ENCODE results near the gene DHX35.

Gene DHX35, protein sequence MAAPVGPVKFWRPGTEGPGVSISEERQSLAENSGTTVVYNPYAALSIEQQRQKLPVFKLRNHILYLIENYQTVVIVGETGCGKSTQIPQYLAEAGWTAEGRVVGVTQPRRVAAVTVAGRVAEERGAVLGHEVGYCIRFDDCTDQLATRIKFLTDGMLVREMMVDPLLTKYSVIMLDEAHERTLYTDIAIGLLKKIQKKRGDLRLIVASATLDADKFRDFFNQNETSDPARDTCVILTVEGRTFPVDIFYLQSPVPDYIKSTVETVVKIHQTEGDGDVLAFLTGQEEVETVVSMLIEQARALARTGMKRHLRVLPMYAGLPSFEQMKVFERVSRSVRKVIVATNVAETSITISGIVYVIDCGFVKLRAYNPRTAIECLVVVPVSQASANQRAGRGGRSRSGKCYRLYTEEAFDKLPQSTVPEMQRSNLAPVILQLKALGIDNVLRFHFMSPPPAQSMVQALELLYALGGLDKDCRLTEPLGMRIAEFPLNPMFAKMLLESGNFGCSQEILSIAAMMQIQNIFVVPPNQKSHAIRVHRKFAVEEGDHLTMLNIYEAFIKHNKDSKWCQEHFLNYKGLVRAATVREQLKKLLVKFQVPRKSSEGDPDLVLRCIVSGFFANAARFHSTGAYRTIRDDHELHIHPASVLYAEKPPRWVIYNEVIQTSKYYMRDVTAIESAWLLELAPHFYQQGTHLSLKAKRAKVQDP

GRCh38 chr20:38962044-38962927 lies at the start of gene DHX35:
TSS of gene DHX35 (plus strand) at chr20:38962344. CDS start at chr20:38962368, 24 bp downstream.
- DNase-seq: peak; percentile 99

DNA sequence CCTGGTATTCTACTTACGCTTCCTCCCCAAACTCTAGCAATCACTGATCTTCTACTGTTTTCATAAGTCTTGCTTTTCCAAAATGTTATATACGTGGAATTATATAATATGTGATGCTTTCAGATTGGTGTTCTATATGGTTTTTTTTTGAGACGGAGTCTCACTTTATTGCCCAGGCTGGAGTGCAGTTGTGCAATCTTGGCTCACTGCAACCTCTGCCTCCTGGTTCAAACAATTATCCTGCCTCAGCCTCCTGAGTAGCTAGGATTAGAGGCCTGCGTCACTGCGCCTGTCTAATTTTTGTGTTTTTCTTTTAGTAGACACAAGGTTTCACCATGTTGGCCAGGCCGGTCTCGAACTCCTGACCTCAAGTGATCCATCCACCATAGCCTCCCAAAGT lies 46.8 kb upstream of the DHX35 start:
- DNase-seq: no peak

GRCh38 chr20:38917657-38918056 lies 44.5 kb upstream of the DHX35 start:
- no peak for DNase-seq

- DNase-seq: no peak
Observed at GRCh38 chr20:38918172-38918571, 44.0 kb upstream of the DHX35 start.

DNA sequence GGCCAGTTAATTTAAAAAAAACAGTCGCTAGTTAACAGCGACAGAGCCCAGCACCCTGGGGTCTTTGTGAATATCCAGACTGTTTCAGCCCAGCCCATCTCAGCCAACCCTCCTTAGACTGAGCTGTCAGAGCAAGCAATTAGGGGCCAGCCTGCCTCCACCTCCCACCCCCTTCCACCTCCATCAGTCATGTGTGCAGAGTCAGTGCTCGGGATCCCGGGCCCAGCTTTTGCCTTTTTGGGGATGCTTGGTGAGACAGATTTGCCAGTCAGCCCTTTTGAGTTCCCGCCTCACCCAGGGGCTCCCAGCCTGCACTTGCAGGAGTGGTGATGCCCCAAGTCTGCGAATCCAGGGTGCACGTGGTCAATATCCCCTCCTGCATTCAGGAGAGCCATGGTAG lies 42.5 kb upstream of the DHX35 start:
- no peak for DNase-seq

GRCh38 chr20:38920411-38920810 lies 41.7 kb upstream of the DHX35 start:
- no peak for DNase-seq

GRCh38 chr20:38920851-38921250 lies 41.3 kb upstream of the DHX35 start:
- no peak for DNase-seq

GRCh38 chr20:38924718-38925117 lies 37.4 kb upstream of the DHX35 start:
- DNase-seq: no peak

GRCh38 chr20:38926142-38926933 lies 35.8 kb upstream of the DHX35 start, which contains the start of gene FAM83D:
TSS of gene FAM83D (plus strand) at chr20:38926417. CDS start at chr20:38926443, 26 bp downstream.
- DNase-seq: peak; percentile 98

GRCh38 chr20:38926934-38927616 lies 35.1 kb upstream of the DHX35 start:
- no peak for DNase-seq

GRCh38 chr20:38927902-38928578 lies 34.1 kb upstream of the DHX35 start:
- no peak for DNase-seq

GRCh38 chr20:38930242-38930569 lies 31.9 kb upstream of the DHX35 start:
- no peak for DNase-seq

DNA sequence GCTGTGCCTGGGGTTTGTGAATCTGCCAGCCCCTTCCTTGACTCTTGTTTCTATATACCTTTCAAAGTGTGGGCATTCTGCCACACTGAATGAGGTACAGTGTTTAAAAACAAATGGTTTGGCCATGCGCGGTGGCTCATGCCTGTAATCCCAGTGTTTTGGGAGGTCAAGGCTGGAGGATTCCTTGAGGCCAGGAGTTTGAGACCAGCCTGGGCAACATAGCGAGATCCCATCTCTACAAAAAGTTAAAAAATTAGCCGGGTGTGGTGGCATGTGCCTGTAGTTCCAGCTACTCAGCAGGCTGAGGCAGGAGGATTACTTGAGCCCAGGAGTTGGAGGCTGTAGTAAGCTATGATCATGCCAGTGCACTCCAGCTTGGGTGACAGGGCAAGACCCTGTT lies 30.2 kb upstream of the DHX35 start:
- no peak for DNase-seq

DNA sequence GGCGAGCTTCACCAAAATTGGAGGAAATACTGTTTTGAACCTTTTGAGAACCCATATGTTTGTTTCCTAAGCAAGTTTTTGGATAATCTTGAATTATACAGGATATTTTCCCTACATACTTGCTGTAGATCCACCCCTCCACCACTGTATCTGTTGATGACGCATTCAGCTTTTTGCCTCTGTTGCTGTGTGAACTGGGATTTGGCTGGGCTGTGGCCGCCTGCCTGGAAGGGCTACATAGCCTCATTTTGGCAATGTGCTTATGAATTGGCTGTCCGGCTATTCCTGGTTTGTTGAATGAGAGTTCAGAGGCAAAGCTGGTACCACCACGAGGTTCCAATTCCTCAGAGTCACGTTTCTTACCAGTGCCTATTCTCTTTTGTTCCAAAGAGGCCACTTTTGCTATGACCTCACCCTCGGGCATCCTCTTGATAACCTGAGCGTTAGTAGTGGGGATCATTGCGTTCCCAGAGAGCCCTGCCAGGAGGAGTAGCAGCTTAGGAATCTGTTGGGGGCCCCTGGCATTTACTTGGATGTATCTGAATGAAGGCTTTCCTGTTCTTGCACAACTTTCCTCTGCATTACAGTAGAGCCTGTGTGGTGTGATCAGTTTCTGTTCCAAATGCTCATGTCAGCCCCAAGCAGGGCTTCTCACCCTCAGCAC lies 29.6 kb upstream of the DHX35 start:
- DNase-seq: no peak

GRCh38 chr20:38934530-38934929 lies 27.6 kb upstream of the DHX35 start:
- no peak for DNase-seq

GRCh38 chr20:38935285-38935684 lies 26.9 kb upstream of the DHX35 start:
- no peak for DNase-seq

GRCh38 chr20:38935967-38936407 lies 26.2 kb upstream of the DHX35 start:
- no peak for DNase-seq

- DNase-seq: no peak
Observed at GRCh38 chr20:38937000-38937399, 25.1 kb upstream of the DHX35 start.

DNA sequence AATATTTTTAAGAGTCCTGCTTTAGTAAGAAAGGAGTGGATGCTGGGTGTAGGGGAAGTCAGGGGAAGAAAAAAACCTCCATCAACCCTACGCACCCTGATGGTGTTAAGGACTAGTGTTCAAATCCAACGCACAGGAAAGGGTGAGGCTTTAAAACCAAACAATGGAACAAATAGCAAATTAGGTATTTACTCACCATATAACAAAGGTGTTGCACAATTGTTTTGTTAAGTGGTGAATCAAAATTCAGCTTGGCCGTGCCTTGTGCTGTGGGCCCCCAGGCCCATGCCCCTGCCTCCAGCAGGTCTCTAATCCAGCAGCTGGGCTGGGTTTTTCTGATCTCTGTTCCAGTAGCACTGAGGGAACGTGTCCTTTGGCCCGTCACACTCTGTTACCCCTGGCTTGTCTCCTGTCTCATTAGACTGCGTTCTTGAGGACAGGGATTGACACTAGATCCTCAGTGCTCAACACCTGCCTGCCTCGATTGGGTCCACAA lies 24.1 kb upstream of the DHX35 start:
- no peak for DNase-seq

DNA sequence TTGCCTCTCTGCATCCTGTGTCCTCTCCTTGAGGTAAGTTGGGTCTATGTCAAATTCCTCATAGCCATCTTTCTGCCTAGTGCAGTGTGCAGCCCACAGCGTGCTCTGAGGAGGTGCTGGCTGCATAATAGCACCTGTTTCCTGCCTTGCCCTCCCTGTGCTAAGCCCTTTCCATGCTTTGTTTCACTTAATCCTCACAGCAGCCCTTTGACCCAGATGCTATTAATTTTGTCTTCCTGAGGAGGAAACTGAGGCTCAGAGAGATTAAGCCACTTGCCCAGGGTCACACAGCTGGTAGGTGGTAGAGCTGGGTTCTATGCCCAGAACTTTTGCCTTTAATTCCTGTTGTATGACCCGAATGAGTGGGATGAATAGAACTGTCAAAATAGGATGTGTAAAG lies 22.5 kb upstream of the DHX35 start:
- no peak for DNase-seq
